ENCODE results near the gene MGST3. TPM values are rescaled to one million over a fixed set of nuclear protein-coding genes. Genes with fewer than 3 reads are reported as not detected.

Gene MGST3
- total and polyA plus RNA-seq, 2 of the 13 experiments (the other 11 are each of a cell fraction or from before 2014, with no cell fraction given): 59.7 to 61.2 TPM

DNA sequence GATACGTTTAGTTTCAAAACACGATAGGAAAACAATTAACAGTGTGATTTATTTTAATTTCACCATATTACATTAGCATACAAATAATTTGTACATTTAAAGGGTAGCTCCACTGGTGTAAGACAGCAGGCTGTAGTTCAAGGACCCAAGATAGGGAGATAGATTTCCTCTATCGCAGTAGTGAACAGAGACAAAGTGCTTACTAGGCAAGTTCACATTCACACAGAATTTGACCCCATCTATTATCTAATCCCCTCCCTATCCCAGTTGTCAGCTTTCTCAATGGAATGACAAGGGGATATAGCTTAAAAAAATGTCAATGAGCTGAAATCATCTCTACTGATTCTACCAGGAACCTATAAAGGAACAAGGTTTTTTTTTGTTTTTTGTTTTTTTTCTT lies 31.2 kb downstream of the MGST3 start:
- Histone ChIP-seq H3K9me3 (ENCODE audit: low read length) (no peaks in the 10 kb centered on the region), H3K4me3 (replicated peaks in 1 of 3; ENCODE audit: insufficient read depth in 1 of 3, low read depth in 2 of 3, low read length in 3 of 3) (no peak overlapping the region), H3K36me3 (replicated peaks in 1 of 2; ENCODE audit: control insufficient read depth in 1 of 2, insufficient read depth in 2 of 2, low read length in 2 of 2) (peaks cover 4 to 28% of the 10 kb centered on the region in 2 experiments), H3K4me2 (ENCODE audit: low read depth, low read length) (no peak overlapping the region), H3K9ac (ENCODE audit: insufficient read depth, low read depth, low read length) (no peak overlapping the region), H3K79me2 (ENCODE audit: insufficient read depth, low read length) (no peaks in the 10 kb centered on the region), H3K27me3 (ENCODE audit: control insufficient read depth in 1 of 2, insufficient read depth in 2 of 2, low read length in 2 of 2) (no peaks in the 10 kb centered on the region), H3K27ac (ENCODE audit: extremely low read length, insufficient read depth, low read length) (no peak overlapping the region), H2AFZ (ENCODE audit: low read length) (no peak overlapping the region), H4K20me1 (ENCODE audit: insufficient read depth, low read length) (no peaks in the 10 kb centered on the region), H3K4me1 (ENCODE audit: insufficient read depth, low read length) (no peaks in the 10 kb centered on the region)
- TF ChIP-seq, protein P1, sequence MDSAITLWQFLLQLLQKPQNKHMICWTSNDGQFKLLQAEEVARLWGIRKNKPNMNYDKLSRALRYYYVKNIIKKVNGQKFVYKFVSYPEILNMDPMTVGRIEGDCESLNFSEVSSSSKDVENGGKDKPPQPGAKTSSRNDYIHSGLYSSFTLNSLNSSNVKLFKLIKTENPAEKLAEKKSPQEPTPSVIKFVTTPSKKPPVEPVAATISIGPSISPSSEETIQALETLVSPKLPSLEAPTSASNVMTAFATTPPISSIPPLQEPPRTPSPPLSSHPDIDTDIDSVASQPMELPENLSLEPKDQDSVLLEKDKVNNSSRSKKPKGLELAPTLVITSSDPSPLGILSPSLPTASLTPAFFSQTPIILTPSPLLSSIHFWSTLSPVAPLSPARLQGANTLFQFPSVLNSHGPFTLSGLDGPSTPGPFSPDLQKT (CRISPR knock-in tag; IDR thresholded peaks at IDR 0.05; ENCODE audit: borderline replicate concordance): no peak
- TF ChIP-seq STAG1 (CRISPR knock-in tag; IDR thresholded peaks at IDR 0.05) (no peak), MAFF (IDR thresholded peaks at IDR 0.05; ENCODE audit: low read depth, low read length) (peak; percentile 46), MAFK (conservative IDR thresholded peaks at IDR 0.05 in 1 of 2, IDR thresholded peaks at IDR 0.05 in 1 of 2; ENCODE audit: low read length in 2 of 2) (peak; percentile 42 to 67)
- intact Hi-C loops (cut with micrococcal nuclease; ENCODE audit: unreplicated experiment): no loop called here
- CTCF ChIA-PET (ENCODE audit: low intra/inter-chr PET ratio, low total read pairs): no interaction called here
- POLR2A ChIA-PET: no interaction called here
- no TSS peak for BruUV-seq (replicated peaks)
- in situ Hi-C loops (cut with HindIII; ENCODE audit: extremely low pct_ligation_motif_present, low pct_unique_long_range_greater_than_20kb): no loop called here
- 97% methylated on average over 3 of the region's 3 CpGs for WGBS (ENCODE audit: low lambda C conversion rate)
- ATAC-seq: no peak
- FAIRE-seq: no peak
- DNase-seq (ENCODE audit: low spot score): no peak

DNA sequence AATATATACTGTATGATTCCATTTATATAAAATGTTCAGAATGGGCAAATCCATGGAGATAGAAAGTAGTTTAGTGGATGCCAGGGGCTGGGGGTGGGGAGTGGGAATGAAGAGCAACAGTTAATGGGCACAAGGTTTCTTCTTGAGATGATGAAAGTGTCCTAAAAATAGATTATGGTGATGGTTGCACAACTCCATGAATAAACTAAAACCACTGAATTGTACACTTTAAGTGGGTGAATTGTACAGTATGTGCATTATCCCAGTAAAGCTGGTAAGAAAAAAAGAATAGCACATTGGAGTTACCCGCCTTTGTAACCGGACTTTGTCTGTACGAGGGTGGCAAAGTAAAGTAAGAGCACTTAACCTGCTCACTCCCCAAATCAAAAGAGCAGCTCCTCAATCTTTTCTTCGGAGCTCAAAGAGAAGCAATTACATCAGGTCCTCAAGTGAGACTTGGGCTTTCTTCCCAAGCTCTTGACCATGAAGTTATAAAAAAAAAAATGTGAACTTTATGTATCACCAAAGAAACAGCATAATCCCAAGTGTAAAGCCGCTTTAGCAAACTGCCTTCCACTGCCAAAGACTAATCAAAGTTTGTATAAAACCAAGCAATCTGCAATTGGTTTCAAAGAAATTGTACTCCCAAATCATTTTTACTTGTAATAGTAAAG lies 35.3 kb downstream of the MGST3 start:
- in situ Hi-C loops (cut with HindIII; ENCODE audit: extremely low pct_ligation_motif_present, low pct_unique_long_range_greater_than_20kb): no loop called here
- intact Hi-C loops (cut with micrococcal nuclease; ENCODE audit: unreplicated experiment): no loop called here
- no peaks in the 10 kb centered on the region for H3K79me2 ChIP-seq (ENCODE audit: insufficient read depth, low read length)
- DNase-seq (ENCODE audit: low spot score) (no peak), FAIRE-seq (no peak), ATAC-seq (no peak)
- no peaks in the 10 kb centered on the region for H3K27me3 ChIP-seq (ENCODE audit: control insufficient read depth in 1 of 2, insufficient read depth in 2 of 2, low read length in 2 of 2)
- H3K4me3 ChIP-seq (replicated peaks in 1 of 3; ENCODE audit: insufficient read depth in 1 of 3, low read depth in 2 of 3, low read length in 3 of 3): no peak overlapping the region
- H3K27ac ChIP-seq (ENCODE audit: extremely low read length, insufficient read depth, low read length): no peak overlapping the region
- H4K20me1 ChIP-seq (ENCODE audit: insufficient read depth, low read length): no peaks in the 10 kb centered on the region
- no peak overlapping the region for H2AFZ ChIP-seq (ENCODE audit: low read length)
- POLR2A ChIA-PET: no interaction called here
- no peak overlapping the region for H3K9ac ChIP-seq (ENCODE audit: insufficient read depth, low read depth, low read length)
- H3K9me3 ChIP-seq (ENCODE audit: low read length): no peaks in the 10 kb centered on the region
- CTCF ChIA-PET (ENCODE audit: low intra/inter-chr PET ratio, low total read pairs): no interaction called here
- TF ChIP-seq ZNF878 (CRISPR knock-in tag; IDR thresholded peaks at IDR 0.05): no peak
- no peak for TF ChIP-seq ZNF264 (CRISPR knock-in tag; IDR thresholded peaks at IDR 0.05)
- no peak for TF ChIP-seq NFYC (CRISPR knock-in tag; IDR thresholded peaks at IDR 0.05)
- BruUV-seq (replicated peaks): no TSS peak
- 91% methylated on average over 5 of the region's 5 CpGs for WGBS (ENCODE audit: low lambda C conversion rate)
- no peak overlapping the region for H3K4me2 ChIP-seq (ENCODE audit: low read depth, low read length)
- peaks cover 10 to 41% of the 10 kb centered on the region in 2 experiments for H3K36me3 ChIP-seq (replicated peaks in 1 of 2; ENCODE audit: control insufficient read depth in 1 of 2, insufficient read depth in 2 of 2, low read length in 2 of 2)
- H3K4me1 ChIP-seq (ENCODE audit: insufficient read depth, low read length): no peaks in the 10 kb centered on the region
